Osteoblast (primary cell): ENCODE results near the gene NDUFA13. TPM values are rescaled to one million over a fixed set of nuclear protein-coding genes. Genes with fewer than 3 reads are reported as not detected.

Experiments used
- DNase-seq: peaks from one replicate; pipeline ENCODE4 v3.0.0; 2011; ENCODE audit warnings: low spot score, mixed read lengths; ENCODE audit not compliant: insufficient read length; ENCODE audit errors: missing footprints
- H2AFZ ChIP-seq: 2 replicates; pipeline ENCODE4 v1.6.0; 2011; ENCODE audit warnings: mild to moderate bottlenecking, low read length
- H3K27ac ChIP-seq: 2 replicates; pipeline ENCODE4 v1.5.1; 2011; ENCODE audit warnings: mild to moderate bottlenecking, low read depth, low read length, moderate library complexity
- H3K27me3 ChIP-seq: 2 replicates; pipeline ENCODE4 v1.6.0; 2012; ENCODE audit warnings: mild to moderate bottlenecking, control low read depth, inconsistent platforms, low read length, moderate library complexity; ENCODE audit not compliant: insufficient read depth
- H3K36me3 ChIP-seq: 2 replicates; pipeline ENCODE4 v1.5.1; 2011; ENCODE audit warnings: mild to moderate bottlenecking, low read length, control low read depth, moderate library complexity; ENCODE audit not compliant: insufficient read depth
- H3K4me1 ChIP-seq: 2 replicates; pipeline ENCODE4 v1.5.1; 2011; ENCODE audit warnings: mild to moderate bottlenecking, low read length, control low read depth, moderate library complexity; ENCODE audit not compliant: insufficient read depth
- H3K4me2 ChIP-seq: 2 replicates; pipeline ENCODE4 v1.6.0; 2011; ENCODE audit warnings: mild to moderate bottlenecking, low read length; ENCODE audit not compliant: insufficient read depth
- H3K4me3 ChIP-seq: fragments of 200-600 bp; sonication (generic); 3 replicates; pipeline ENCODE4 v1.5.1; 2012; ENCODE audit warnings: mild to moderate bottlenecking, low read length, inconsistent platforms; ENCODE audit not compliant: insufficient read depth
- H3K79me2 ChIP-seq: 2 replicates; pipeline ENCODE4 v1.6.0; 2012; ENCODE audit warnings: mild to moderate bottlenecking, low read length, control low read depth, inconsistent platforms; ENCODE audit not compliant: insufficient read depth
- H3K9me3 ChIP-seq: 2 replicates; pipeline ENCODE4 v1.5.1; 2011; ENCODE audit warnings: low read depth, low read length, control low read depth
- H4K20me1 ChIP-seq: 2 replicates; pipeline ENCODE4 v1.6.0; 2012; ENCODE audit warnings: mild to moderate bottlenecking, low read length, control low read depth; ENCODE audit not compliant: insufficient read depth
- total RNA-seq: library from RNA; depleted of rRNA; stranded (reverse); fragments of >200 nt; gene quantifications from 2 replicates; pipeline ENCODE4 v1.2.3, GENCODE V29; 2012
- TF ChIP-seq, protein P1 (sequence below): IDR thresholded peaks from 2 replicates; pipeline ENCODE4 v1.5.1; 2011; ENCODE audit warnings: mild to moderate bottlenecking, low read depth, low read length, moderate library complexity; ENCODE audit errors: extremely low read depth

The NDUFA13 gene
- total RNA-seq, 1 donor = 160 TPM

DNA sequence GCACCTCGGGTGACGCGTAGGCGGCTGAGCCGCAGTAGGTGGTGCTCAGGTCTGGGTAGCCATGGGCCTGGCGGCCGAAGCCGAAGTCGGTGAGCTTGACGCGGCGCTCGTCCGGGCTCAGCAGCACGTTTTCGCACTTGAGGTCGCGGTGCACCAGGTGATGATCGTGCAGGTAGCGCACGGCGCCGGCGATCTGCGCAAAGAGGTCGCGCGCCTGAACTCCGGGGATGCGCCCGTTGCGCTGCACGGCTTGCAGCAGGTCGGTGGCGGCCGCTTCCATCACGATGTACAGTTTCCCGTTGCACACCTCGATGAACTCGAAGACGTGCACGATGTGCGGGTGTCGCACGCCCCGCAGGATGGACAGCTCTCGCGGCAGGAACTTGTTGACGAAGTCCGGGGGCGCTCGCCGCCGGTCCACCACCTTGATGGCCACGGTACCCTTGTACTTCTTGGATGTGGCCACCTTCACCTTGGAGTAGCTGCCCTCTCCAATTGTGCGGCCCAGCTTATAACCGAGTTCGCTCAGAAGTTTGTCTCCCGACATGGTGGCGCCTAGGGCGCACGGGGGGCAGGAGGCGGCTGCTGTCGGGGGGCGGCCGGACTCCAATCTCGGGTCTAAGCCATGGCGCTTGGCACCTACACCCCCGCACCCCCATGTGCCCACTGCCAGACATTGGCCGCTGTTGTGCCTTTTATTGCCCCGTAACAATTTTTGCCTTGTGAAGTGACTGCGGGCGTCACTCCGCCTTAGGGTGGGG, 964 bp upstream of the NDUFA13 start, which contains the start of gene TSSK6:
TSS of gene TSSK6 (minus strand) at position 668 of the 761 bp plus-strand sequence. CDS start at position 547, 121 bp downstream.
- Histone ChIP-seq H3K27me3 (no peaks in the 10 kb centered on the region), H4K20me1 (peaks cover 8% of the 10 kb centered on the region), H3K9me3 (peaks cover 3% of the 10 kb centered on the region), H3K36me3 (peaks cover 11% of the 10 kb centered on the region), H3K27ac (peak within 1 kb of the TSS; percentile 77), H2AFZ (peak within 1 kb of the TSS; percentile 96), H3K4me1 (peaks cover 12% of the 10 kb centered on the region), H3K79me2 (peaks cover 37% of the 10 kb centered on the region), H3K4me3 (peak within 1 kb of the TSS; percentile 97), H3K4me2 (peak within 1 kb of the TSS; percentile 98)
- TF ChIP-seq, protein P1, sequence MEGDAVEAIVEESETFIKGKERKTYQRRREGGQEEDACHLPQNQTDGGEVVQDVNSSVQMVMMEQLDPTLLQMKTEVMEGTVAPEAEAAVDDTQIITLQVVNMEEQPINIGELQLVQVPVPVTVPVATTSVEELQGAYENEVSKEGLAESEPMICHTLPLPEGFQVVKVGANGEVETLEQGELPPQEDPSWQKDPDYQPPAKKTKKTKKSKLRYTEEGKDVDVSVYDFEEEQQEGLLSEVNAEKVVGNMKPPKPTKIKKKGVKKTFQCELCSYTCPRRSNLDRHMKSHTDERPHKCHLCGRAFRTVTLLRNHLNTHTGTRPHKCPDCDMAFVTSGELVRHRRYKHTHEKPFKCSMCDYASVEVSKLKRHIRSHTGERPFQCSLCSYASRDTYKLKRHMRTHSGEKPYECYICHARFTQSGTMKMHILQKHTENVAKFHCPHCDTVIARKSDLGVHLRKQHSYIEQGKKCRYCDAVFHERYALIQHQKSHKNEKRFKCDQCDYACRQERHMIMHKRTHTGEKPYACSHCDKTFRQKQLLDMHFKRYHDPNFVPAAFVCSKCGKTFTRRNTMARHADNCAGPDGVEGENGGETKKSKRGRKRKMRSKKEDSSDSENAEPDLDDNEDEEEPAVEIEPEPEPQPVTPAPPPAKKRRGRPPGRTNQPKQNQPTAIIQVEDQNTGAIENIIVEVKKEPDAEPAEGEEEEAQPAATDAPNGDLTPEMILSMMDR = no peak
- DNase-seq = no peak

DNA sequence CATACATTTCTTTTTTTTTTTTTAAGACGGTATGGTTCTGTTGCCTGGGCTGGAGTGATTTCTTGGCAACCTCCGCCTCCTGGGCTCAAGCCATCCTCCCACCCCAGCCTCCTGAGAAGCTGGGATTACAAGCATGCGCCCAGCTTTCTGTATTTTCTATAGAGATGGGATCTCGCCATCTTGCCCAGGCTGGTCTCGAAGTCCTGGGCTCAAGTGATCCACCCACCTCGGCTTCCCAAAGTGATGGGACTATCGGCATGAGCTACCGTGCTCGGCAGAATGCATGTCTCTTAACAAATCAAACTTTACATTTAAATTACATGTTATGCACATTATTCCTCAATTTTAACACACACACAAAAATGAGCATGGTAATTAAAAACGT, 1.2 kb downstream of the NDUFA13 start:
- H3K4me2 ChIP-seq = peak overlapping the region; percentile 98
- no peak overlapping the region for H2AFZ ChIP-seq
- peaks cover 12% of the 10 kb centered on the region for H3K4me1 ChIP-seq
- no peak for DNase-seq
- peak overlapping the region; percentile 97 for H3K4me3 ChIP-seq
- peaks cover 8% of the 10 kb centered on the region for H4K20me1 ChIP-seq
- peaks cover 20% of the 10 kb centered on the region for H3K36me3 ChIP-seq
- peaks cover 3% of the 10 kb centered on the region for H3K9me3 ChIP-seq
- H3K27ac ChIP-seq = no peak overlapping the region
- TF ChIP-seq, protein P1 = no peak
- no peaks in the 10 kb centered on the region for H3K27me3 ChIP-seq
- peaks cover 55% of the 10 kb centered on the region for H3K79me2 ChIP-seq

DNA sequence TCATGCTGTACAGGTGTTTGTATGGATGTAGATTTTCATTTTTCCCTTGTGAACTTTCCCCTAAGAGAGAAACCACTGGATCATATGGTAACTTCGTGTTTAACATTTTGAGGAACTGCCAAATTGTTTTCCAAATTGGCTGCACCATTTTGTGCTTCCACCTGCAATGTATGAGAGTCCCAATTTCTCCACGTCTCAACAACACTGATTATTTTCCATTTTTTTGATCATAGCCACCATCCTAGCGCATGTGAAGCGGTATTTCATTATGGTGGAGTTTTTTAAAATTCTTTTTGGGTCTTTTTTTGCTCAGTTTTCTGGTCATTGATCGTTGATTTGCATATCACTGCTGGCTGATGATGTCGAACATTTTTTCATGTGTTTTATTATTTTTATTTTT, 5.0 kb downstream of the NDUFA13 start:
- Histone ChIP-seq H3K79me2 (peaks cover 86% of the 10 kb centered on the region), H3K27ac (no peak overlapping the region), H3K9me3 (no peaks in the 10 kb centered on the region), H3K4me2 (no peak overlapping the region), H3K4me1 (peaks cover 6% of the 10 kb centered on the region), H4K20me1 (peaks cover 35% of the 10 kb centered on the region), H3K27me3 (no peaks in the 10 kb centered on the region), H3K4me3 (no peak overlapping the region), H2AFZ (no peak overlapping the region), H3K36me3 (peaks cover 20% of the 10 kb centered on the region)
- TF ChIP-seq, protein P1 = no peak
- DNase-seq = peak; percentile 57

DNA sequence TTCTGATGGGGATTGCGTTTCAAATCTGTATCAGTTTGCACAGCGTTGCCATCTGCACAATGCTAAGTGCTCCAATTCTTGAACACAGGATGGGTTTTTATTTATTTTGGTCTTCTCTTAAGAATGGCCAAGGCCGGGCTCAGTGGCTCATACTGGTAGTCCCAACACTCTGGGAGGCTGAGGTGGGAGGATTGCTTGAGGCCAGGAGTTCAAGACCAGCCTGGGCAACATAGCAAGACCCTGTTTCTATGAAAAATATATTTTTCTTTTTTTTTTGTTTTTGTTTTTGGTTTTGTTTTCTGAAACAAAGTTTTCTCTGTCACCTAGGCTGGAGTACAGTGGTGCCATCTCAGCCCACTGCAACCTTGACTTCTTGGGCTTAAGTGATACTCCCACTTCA, 7.2 kb downstream of the NDUFA13 start:
- peaks cover 65% of the 10 kb centered on the region for H3K79me2 ChIP-seq

More for the DNA sequence above, 7.2 kb downstream of the NDUFA13 start:
- H3K9me3 ChIP-seq = no peaks in the 10 kb centered on the region
- no peak overlapping the region for H3K27ac ChIP-seq
- no peak overlapping the region for H3K4me2 ChIP-seq
- H4K20me1 ChIP-seq = peaks cover 43% of the 10 kb centered on the region
- TF ChIP-seq, protein P1 = no peak
- no peaks in the 10 kb centered on the region for H3K4me1 ChIP-seq
- no peak overlapping the region for H3K4me3 ChIP-seq
- no peak overlapping the region for H2AFZ ChIP-seq
- peaks cover 25% of the 10 kb centered on the region for H3K36me3 ChIP-seq
- no peak for DNase-seq
- no peaks in the 10 kb centered on the region for H3K27me3 ChIP-seq
